Activated CD4-positive, alpha-beta T cell treated with anti-CD3 and anti-CD28 coated beads for 48 hours (primary cell): Measurements from ENCODE around the gene MAGEA9B.
"Not testable (repeated sequence)": the region's sequence is repeated elsewhere in the genome, so short reads cannot be mapped to it uniquely, and the experiment has no call there.

ENCODE experiments used
- DNase-seq: peaks from one replicate; pipeline ENCODE4 v3.0.0-alpha.2; 2020

MAGEA9B gene

GRCh38 chrX:149587359-149587758 lies at the start of gene MAGEA9B:
TSS of gene MAGEA9B (minus strand) at chrX:149587459. CDS start at chrX:149583179, 4,280 bp downstream.
- not testable (repeated sequence) for DNase-seq

- DNase-seq = no peak
Observed at GRCh38 chrX:149633511-149633910, 46.3 kb upstream of the MAGEA9B start.

- peak; percentile 80 for DNase-seq
Observed at GRCh38 chrX:149631234-149632165, 44.2 kb upstream of the MAGEA9B start, which contains the start of gene TMEM185A. TSS of gene TMEM185A (minus strand) at chrX:149631792. CDS start at chrX:149631580, 212 bp downstream.

GRCh38 chrX:149630681-149631233 lies 43.5 kb upstream of the MAGEA9B start:
- DNase-seq = no peak

GRCh38 chrX:149629730-149630387 lies 42.6 kb upstream of the MAGEA9B start:
- DNase-seq = no peak

GRCh38 chrX:149628768-149629167 lies 41.5 kb upstream of the MAGEA9B start:
- DNase-seq = no peak

GRCh38 chrX:149628280-149628679 lies 41.0 kb upstream of the MAGEA9B start:
- no peak for DNase-seq

- DNase-seq = not testable (repeated sequence)
Observed at GRCh38 chrX:149626829-149627228, 39.6 kb upstream of the MAGEA9B start.

GRCh38 chrX:149619662-149620061 lies 32.4 kb upstream of the MAGEA9B start:
- not testable (repeated sequence) for DNase-seq

GRCh38 chrX:149618871-149619270 lies 31.6 kb upstream of the MAGEA9B start:
- no peak for DNase-seq

- no peak for DNase-seq
Observed at GRCh38 chrX:149611623-149612175, 24.4 kb upstream of the MAGEA9B start.

- DNase-seq = no peak
Observed at GRCh38 chrX:149610511-149610910, 23.3 kb upstream of the MAGEA9B start.

- DNase-seq = no peak
Observed at GRCh38 chrX:149607699-149608098, 20.4 kb upstream of the MAGEA9B start.

GRCh38 chrX:149605248-149605885 lies 18.1 kb upstream of the MAGEA9B start:
- DNase-seq = not testable (repeated sequence)

- DNase-seq = peak; percentile 6
Observed at GRCh38 chrX:149598603-149599002, 11.3 kb upstream of the MAGEA9B start.

- DNase-seq = not testable (repeated sequence)
Observed at GRCh38 chrX:149595943-149596342, 8.7 kb upstream of the MAGEA9B start.

GRCh38 chrX:149595214-149595613 lies 8.0 kb upstream of the MAGEA9B start, which contains the start of gene HSFX2:
TSS of gene HSFX2 (minus strand) at chrX:149595314. CDS start at chrX:149594700, 614 bp downstream.
- DNase-seq = not testable (repeated sequence)

GRCh38 chrX:149590993-149591392 lies 3.7 kb upstream of the MAGEA9B start:
- not testable (repeated sequence) for DNase-seq

GRCh38 chrX:149585631-149586030 lies 1.6 kb downstream of the MAGEA9B start:
- DNase-seq = not testable (repeated sequence)

GRCh38 chrX:149573456-149573855 lies 13.8 kb downstream of the MAGEA9B start:
- DNase-seq = not testable (repeated sequence)

- no peak for DNase-seq
Observed at GRCh38 chrX:149572743-149573142, 14.5 kb downstream of the MAGEA9B start.

- DNase-seq = no peak
Observed at GRCh38 chrX:149571770-149572169, 15.5 kb downstream of the MAGEA9B start.
